ENCODE results near the gene SHISA5.
A peak's percentile ranks its signal among the peaks of the same experiment; 100 is the strongest.
"Not testable (repeated sequence)": the region's sequence is repeated elsewhere in the genome, so short reads cannot be mapped to it uniquely, and the experiment has no call there.

SHISA5 gene, protein sequence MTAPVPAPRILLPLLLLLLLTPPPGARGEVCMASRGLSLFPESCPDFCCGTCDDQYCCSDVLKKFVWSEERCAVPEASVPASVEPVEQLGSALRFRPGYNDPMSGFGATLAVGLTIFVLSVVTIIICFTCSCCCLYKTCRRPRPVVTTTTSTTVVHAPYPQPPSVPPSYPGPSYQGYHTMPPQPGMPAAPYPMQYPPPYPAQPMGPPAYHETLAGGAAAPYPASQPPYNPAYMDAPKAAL
- long read RNA-seq, donor 1, transcript SHISA5-206 (4 exons, 1,839 nt) = minor isoform, 23 of 58 reads
- long read RNA-seq, donor 1, transcript SHISA5-201 (6 exons, 2,369 nt) = minor isoform, 8 of 58 reads
- long read RNA-seq, donor 1, transcript SHISA5-216 (3 exons, 1,908 nt) = major isoform, 27 of 58 reads
- long read RNA-seq, donor 1, partial matches to known transcripts = 0 of 58 reads
- long read RNA-seq, donor 1, other reads (novel, unspliced or antisense) = 0 of 58 reads
- long read RNA-seq, donor 2, transcript SHISA5-206 (4 exons, 1,839 nt) = major isoform, 22 of 48 reads
- long read RNA-seq, donor 2, transcript SHISA5-216 (3 exons, 1,908 nt) = minor isoform, 12 of 48 reads
- long read RNA-seq, donor 2, partial matches to known transcripts = 9 of 48 reads
- long read RNA-seq, donor 2, other reads (novel, unspliced or antisense) = 0 of 48 reads
- long read RNA-seq, donor 3, transcript SHISA5-216 (3 exons, 1,908 nt) = minor isoform, 10 of 32 reads
- long read RNA-seq, donor 3, transcript SHISA5-206 (4 exons, 1,839 nt) = major isoform, 18 of 32 reads
- long read RNA-seq, donor 3, partial matches to known transcripts = 0 of 32 reads
- long read RNA-seq, donor 3, other reads (novel, unspliced or antisense) = 0 of 32 reads
- long read RNA-seq, donor 4, transcript SHISA5-216 (3 exons, 1,908 nt) = minor isoform, 11 of 37 reads
- long read RNA-seq, donor 4, transcript SHISA5-206 (4 exons, 1,839 nt) = major isoform, 14 of 37 reads
- long read RNA-seq, donor 4, partial matches to known transcripts = 7 of 37 reads
- long read RNA-seq, donor 4, other reads (novel, unspliced or antisense) = 0 of 37 reads
- long read RNA-seq, donor 5, transcript SHISA5-216 (3 exons, 1,908 nt) = minor isoform, 10 of 51 reads
- long read RNA-seq, donor 5, transcript SHISA5-206 (4 exons, 1,839 nt) = major isoform, 30 of 51 reads
- long read RNA-seq, donor 5, transcript SHISA5-201 (6 exons, 2,369 nt) = minor isoform, 7 of 51 reads
- long read RNA-seq, donor 5, partial matches to known transcripts = 0 of 51 reads
- long read RNA-seq, donor 5, other reads (novel, unspliced or antisense) = 0 of 51 reads
- long read RNA-seq, donor 6, transcript SHISA5-201 (6 exons, 2,369 nt) = minor isoform, 13 of 60 reads
- long read RNA-seq, donor 6, transcript SHISA5-216 (3 exons, 1,908 nt) = minor isoform, 13 of 60 reads
- long read RNA-seq, donor 6, transcript SHISA5-206 (4 exons, 1,839 nt) = major isoform, 21 of 60 reads
- long read RNA-seq, donor 6, partial matches to known transcripts = 11 of 60 reads
- long read RNA-seq, donor 6, other reads (novel, unspliced or antisense) = 0 of 60 reads
- long read RNA-seq, donor 7, transcript SHISA5-206 (4 exons, 1,839 nt) = minor isoform, 29 of 192 reads
- long read RNA-seq, donor 7, transcript SHISA5-201 (6 exons, 2,369 nt) = minor isoform, 13 of 192 reads
- long read RNA-seq, donor 7, transcript SHISA5-216 (3 exons, 1,908 nt) = major isoform, 33 of 192 reads
- long read RNA-seq, donor 7, partial matches to known transcripts = 114 of 192 reads
- long read RNA-seq, donor 7, other reads (novel, unspliced or antisense) = 0 of 192 reads
- long read RNA-seq, donor 8, transcript SHISA5-216 (3 exons, 1,908 nt) = minor isoform, 10 of 61 reads
- long read RNA-seq, donor 8, transcript SHISA5-206 (4 exons, 1,839 nt) = major isoform, 27 of 61 reads
- long read RNA-seq, donor 8, transcript SHISA5-201 (6 exons, 2,369 nt) = minor isoform, 16 of 61 reads
- long read RNA-seq, donor 8, partial matches to known transcripts = 7 of 61 reads
- long read RNA-seq, donor 8, other reads (novel, unspliced or antisense) = 0 of 61 reads

DNA sequence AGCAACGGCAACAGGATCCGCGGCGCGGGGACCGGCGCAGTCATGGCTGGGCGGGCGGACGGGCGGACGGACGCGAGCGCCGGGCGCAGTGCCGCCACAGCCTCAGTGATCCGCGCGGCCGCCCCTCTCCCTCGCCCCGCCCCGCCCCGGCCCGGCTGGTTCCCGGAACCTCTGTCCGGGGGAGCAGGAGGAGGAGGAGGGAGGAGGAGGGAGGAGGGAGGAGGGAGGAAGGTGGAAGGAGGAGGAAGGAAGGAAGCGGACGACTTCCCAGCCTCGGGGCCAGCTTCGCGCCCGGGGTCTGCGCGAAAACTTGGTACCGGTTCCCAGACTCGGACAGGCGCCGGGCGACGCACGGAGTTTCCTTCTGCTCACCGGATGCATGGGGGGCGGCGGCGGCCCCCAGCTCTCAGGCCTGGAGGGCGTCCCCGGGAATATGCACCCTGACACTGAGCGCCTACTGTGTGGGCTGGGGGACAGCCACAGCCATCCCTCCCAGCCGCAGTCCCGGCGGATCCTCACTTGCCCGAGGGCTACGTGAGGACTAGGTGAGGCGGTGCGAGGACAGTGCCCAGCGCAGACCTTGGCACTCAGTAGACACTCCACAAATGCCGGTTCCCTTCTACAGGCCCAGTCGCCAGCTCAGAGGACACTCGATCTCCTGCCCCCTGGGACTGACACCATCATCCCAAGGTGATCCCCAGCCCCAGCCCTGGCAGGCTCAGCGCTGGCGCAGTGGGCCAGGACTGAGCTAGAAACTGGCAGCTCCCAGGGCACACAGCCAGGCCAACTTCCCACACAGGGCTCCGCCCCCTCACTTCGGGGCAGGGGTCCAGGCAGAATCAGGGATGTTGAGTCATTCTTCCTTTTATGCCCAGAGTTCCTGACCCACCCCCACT, at the start of gene SHISA5:
TSS of gene SHISA5 (minus strand) at position 124 of the 896 bp plus-strand sequence. CDS start at position 44, 80 bp downstream.
- peak; percentile 68 for DNase-seq

DNA sequence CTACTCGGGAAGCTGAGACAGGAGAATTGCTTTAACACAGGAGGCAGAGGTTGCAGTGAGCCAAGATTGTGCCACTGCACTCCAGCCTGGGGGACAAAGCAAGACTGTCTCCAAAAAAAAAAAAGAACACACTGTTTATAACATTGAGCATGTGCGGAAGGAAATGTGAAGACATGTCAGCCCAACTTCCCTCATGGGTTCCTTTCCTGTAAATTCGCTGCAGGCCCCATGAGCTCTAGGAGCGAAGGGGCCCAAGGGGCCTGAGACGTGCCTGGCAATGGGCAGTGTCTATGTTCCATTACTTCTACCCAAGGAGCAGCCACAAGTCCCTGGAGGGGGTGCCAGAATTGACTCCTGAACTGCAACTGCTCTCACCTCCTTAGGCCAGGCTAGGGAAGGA, 49.4 kb upstream of the SHISA5 start:
- no peak for DNase-seq

DNA sequence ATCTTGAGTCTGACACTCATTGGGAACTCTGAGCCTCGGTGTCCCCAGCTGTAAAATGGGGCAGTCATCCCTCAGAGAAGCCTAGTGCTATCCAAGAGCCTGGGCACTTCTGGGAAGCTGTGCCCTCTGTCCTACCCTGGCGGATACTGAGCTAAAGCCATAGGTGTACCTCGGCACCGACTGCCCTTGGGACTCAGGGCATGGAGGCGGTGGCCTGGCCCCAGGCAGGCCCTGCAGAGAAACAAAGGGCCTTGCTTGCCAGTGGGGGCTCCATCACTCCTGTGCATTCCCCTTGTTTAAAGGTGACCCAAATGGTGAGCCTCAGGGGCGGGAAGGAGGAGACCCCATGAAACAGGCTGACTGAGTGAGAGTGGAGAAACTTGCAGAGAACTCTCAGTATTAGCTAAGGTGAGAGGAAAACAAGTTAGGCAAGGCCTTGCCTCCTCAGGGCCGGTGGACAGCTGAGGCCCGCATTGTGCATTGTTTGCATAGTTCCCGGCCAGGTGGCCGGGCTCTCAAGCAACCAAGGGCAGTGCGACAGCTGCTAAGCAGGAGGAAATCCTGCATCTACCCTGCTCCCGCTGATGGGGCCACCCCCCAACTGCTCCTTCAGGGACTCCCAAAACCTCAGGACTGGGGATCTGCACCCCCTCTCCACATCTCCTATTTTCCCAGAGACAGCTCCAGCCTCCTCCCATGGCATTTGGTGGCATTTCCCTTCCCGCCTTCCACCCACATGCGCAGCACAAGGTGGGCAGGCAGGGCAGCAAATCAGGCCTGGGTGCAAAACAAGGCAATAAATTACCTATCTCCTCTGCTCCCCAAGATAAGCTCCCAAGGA, 48.4 kb upstream of the SHISA5 start:
- no peak for DNase-seq

DNA sequence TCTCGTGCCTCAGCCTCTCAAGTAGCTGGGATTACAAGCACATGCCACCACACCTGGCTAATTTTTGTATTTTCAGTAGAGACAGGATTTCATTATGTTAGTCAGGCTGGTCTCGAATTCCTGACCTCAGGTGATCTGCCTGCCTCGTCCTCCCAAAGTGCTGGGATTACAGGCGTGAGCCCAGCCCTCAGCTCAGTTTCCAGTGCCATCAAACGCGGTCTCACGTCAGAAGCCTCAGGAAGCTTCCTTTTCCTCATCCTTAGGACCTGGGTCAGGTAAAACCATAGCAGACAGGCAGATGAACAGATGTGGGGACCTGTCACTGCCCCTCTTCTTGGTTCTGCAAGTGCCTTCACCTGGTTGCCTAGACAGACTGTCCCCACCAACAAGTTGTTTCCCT, 47.7 kb upstream of the SHISA5 start:
- DNase-seq = not testable (repeated sequence)

DNA sequence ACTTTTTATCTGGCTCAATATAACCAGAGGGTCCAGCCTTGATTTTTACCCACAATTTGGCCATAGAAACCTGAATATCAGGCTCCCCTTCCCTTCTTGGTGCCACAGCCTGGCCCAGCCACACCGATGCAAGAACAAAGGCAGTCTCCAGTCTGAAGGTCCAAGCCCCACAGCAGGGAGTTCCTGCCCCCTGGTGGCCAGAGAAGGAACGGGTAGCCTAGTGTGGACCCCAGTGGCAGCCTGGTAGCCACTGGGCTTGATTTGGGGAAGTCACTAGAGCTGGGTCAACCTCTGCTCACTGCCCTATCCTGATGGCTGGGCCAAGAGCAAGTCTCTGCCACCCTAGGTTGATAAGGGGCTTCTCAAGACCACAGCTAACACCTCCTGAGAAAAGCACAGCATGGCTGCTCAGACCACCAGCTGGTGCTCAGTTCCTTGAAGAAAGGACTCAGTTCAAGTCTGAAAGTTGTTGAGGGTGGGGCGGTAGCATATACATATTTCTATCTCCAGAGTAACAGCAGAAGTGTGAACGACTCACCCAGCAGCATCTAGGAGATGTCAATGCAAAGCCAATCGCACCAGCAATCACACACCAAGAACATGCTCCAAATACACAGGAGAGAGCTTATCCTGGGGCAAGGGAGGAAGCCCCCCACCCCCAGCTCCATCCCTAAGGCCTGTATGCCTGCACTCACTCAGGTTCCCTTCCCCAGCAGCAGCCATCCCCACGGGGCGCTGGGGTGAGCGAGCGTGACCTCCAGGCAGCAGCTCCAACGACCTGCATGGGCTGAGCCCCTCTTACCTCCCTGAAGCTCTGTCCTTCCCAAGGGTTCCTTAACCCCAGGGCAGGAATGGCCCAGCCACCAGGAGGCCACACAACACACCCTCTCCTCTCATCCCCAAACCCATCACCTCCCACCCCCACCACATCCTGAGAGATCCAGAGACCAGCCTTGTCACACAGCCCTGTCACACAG, 45.0 kb upstream of the SHISA5 start:
- peak; percentile 53 for DNase-seq

GRCh38 chr3:48548126-48548525, 44.2 kb upstream of the SHISA5 start:
- DNase-seq = no peak

DNA sequence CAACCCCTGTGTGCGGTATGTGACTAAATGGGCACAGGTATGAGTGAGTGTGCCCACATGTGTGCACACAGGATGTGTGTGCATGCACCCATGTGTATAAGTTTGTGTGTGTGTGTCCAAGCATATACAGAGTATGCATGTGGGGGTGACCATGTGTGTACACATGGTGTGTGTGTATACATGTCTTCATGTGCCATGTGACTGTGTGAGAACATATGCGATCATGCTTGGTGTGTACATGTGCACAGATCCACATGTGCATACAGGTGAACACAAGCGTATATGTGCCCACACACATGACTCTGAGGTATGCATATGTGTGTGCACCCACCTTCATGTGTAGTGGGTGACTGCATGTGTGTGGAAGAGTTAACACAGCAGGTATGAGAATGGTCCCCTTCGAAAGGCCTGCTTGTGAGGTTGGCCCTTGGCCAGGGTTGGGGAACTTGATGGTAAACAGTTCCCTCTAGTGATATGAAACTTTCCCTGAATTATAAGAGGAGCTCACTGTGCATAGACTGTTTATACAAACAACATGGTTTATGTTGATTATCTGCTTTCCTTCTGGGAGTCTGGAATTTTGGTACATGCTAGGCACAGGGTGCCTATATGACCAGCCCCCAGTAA, 42.3 kb upstream of the SHISA5 start:
- DNase-seq = no peak

GRCh38 chr3:48544141-48544540, 40.2 kb upstream of the SHISA5 start:
- DNase-seq = no peak

DNA sequence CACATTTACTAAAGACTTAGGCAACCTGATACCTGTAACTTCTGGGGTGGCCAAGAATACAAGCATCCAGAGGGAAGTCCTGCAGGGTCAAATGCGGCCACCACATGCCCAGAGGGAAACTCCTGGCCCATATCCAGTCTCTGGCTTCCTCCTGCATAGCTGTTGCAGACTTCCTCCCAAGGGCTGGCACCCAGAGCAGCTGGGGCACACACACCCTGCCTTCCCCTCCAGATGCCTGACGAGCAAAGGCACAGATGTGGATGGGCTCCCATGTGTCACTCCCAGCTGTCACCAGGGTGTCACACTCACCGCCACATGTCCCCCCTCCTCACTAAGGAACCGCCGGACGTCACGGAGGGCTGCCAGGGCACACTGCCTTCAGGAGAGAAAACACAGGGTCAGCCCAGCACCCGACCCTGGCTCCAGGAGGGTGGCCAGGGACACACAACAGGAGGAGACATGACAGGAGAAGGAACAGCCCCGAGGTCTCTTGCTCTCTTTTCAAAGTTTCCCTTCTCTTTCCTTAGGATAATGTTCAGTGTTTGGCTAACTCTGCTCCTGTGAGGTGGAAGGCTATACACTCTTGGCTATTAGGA, 39.4 kb upstream of the SHISA5 start:
- DNase-seq = no peak

GRCh38 chr3:48538451-48538850, 34.5 kb upstream of the SHISA5 start:
- no peak for DNase-seq

DNA sequence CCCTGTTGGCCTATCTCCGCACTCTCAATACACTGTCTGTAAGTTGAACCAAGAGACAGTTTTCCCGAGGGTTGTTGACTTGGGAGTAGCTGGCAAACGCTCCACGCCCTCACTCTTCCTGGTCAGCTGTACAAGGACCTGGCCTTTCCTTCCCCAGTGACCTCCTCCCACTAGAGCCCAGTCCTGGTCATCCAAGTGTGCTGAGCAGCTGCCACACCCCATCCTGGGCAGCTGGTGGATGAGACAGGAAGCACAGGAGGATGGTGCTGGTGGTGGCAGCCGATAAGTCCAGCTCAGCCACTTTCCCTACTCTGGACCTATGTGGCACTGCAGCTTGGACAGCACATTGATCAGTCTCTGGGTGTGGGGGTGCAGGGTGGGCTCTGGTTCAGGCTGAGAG, 32.8 kb upstream of the SHISA5 start:
- DNase-seq = no peak

DNA sequence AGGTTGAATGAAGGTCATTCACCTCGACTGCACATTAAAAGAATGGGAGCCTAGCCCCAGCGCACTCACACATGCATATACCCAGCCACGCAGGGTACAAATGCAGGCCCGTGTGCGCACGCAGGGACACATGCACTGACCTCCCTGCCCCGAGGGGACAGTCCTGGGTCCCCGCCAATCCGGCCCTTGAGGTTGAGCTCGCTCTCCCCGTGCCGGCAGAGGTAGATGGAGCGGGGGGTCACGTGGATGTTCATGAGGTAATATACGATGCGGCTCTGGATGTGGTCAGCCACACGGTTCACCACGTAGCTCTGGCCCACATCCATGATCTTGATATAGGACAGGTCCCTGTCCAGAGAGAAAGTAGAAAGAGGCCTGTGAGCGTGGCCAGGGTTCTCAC, 32.1 kb upstream of the SHISA5 start:
- no peak for DNase-seq

- no peak for DNase-seq
These were observed 31.6 kb upstream of the SHISA5 start for GRCh38 chr3:48535578-48535977.

- no peak for DNase-seq
These were observed 29.0 kb upstream of the SHISA5 start for GRCh38 chr3:48532977-48533337.

DNA sequence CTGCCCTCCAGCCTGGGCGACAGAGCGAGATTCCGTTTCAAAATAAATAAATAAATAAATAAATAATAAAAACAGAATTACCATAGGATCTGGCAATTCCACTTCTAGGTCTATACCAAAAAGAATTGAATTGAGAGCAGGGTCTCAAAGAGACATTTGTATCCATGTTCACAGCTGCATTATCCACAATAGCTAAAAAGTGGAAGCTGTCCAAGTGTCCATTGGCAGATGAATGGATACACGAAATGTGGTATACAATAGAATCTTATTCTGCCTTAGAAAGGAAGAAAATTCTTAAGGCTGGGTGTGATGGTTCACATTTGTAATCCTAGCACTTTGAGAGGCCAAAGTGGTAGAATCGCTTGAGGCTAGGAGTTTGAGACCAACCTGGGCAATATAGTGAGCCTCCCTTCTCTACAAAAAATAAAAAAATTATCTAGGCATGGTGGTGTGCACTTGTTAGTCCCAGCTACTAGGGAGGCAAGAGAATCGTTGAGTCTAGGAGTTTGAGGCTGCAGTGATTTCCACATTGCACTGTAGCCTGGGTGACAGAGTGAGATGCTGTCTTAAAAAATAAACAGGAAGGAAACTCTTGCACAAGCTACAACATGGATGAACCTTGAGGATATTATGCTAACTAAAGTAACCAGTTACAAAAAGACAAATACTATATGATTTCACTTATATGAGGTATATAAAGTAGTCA, 28.4 kb upstream of the SHISA5 start:
- DNase-seq = no peak

GRCh38 chr3:48530701-48531100, 26.7 kb upstream of the SHISA5 start:
- DNase-seq = not testable (repeated sequence)
